GM21423 (cell line): ENCODE data around the gene FGG.
A peak's percentile ranks its signal among the peaks of the same experiment; 100 is the strongest.

Experiments
- ATAC-seq: cut with Tn5 transposase; IDR thresholded peaks from one replicate; pipeline ENCODE4 v1.9.1; 2021; ENCODE audit warnings: mild to moderate bottlenecking, moderate library complexity; ENCODE audit not compliant: unreplicated experiment

The FGG gene

GRCh38 chr4:154612472-154613414 is at the start of gene FGG:
TSS of gene FGG (minus strand) at chr4:154612656. CDS start at chr4:154612609, 47 bp downstream.
- ATAC-seq = no peak

- no peak for ATAC-seq
These were observed 47.6 kb upstream of the FGG start for GRCh38 chr4:154660052-154660451.

GRCh38 chr4:154658680-154659405 is 46.4 kb upstream of the FGG start:
- ATAC-seq = no peak

GRCh38 chr4:154643493-154643892 is 31.0 kb upstream of the FGG start:
- ATAC-seq = no peak

DNA sequence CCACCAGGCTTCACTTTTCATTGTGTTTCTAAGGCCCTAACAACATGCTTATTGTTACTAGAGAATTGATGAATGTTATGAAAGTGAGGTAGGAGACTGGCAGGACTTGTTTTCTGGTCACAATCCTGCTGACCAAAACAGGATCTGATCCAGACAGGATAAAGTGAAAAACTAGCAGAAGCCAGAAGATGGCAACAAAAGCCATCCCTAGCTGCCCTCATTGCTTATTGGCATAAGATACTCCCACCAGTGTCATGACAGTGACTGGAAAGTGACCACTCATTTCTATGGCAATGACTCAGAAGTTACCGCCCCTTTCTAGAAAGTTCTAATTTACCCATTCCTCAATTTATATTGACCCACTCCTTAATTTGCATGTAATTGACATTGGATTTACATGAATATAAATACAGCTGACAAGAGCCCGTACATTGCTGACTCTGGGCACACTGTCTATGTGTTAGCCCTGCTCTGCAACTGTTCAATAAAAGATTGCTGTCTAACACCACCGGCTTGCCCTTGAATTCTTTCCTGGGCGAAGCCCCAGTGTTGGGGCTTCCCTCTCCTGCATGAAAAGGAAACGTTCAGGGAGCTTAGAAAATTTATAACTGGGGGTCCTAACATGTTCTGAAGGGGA is 30.0 kb upstream of the FGG start:
- ATAC-seq = no peak

DNA sequence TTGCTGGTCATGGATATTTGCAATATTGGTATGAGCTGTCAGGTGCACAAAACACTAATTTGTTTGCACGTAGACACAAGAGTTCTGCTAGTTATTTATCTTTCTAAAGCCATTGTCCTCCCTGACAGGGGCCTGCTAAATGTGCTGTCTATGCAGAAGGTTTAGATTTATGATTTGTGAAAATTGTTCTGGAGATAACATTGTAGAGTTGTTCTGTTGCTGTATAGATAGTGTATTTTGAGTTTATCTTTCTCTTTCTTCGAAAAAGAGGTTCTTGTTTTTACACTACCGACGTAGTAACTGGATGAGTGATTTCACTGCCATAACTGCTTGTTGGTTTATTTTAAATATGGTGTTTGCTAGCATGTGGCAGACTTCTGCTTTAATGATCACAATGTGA is 28.5 kb upstream of the FGG start:
- ATAC-seq = no peak

DNA sequence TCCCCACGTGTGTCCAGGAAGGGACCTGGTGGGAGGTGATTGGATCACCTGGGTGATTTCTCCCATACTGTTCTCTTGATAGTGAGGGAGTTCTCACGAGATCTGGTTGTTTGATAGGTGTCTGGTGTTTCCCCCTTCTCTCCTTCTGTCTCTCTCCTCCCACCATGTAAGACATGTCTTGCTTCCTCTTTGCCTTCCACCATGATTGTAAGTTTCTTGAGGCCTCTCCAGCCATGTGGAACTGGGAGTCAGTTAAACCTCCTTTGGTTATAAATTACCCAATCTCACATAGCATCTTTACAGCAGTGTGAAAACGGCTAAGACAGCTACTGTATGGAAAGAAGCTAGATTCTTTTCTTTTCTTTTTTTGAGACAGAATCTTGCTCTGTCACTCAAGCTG is 21.6 kb upstream of the FGG start:
- ATAC-seq = peak; percentile 54

DNA sequence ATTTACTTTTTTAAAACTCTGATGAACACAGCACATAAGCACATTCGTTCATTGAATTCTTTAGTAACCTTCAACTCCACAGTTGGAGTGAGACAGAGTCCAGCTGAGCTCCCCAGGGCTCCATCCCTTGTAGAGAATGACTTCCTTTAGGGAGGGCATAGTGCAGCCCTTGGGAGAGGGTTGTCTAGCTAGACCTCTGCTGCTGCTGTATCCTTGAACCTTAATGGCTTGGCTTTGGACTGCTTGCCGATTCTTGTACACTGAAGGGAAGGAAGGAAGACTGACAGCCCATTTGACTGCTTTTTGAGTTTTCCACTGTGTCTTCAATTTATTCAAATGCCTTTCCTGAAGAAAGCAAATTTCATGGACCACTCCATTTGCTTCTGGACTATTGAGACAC is 19.4 kb upstream of the FGG start:
- ATAC-seq = no peak

DNA sequence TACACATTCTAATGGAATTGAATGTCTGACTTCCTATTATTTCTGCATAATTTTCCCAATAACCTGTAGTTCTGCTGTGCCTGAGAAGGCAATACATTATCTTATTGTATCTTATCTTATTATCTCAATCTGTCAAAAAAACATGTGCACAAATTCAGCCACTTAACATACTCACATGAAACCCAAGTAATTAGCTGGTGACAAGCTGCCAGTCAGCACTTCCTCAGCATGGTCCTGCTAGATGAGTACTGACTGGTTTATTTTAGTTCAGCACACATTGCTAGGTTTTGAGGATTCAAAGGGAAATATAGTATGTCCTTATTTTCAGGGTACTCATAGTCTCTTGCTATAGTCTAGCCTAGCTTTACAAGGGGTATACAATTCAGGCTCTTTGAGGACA is 17.9 kb upstream of the FGG start:
- no peak for ATAC-seq

- peak; percentile 98 for ATAC-seq
These were observed 14.5 kb upstream of the FGG start for GRCh38 chr4:154626793-154627484.

DNA sequence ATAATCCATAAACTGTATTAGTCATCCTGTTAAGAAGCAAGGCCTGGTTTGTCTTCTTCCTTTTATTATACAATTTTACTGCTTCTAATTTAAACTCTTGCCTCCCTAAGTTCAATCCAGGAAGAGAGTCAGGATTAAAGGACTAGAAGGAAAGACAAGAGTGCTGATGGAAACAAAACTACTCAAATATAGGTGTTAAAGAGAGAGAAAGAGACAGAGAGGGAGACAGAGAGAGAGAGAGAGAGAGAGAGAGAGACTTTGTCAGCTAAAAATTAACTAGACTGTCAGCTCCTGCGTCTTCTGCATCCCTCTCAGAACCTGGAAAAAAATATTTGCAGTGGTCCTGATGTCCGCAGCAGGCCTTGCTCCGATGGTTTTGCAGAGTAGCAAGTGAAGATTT is 13.5 kb upstream of the FGG start:
- ATAC-seq = no peak

DNA sequence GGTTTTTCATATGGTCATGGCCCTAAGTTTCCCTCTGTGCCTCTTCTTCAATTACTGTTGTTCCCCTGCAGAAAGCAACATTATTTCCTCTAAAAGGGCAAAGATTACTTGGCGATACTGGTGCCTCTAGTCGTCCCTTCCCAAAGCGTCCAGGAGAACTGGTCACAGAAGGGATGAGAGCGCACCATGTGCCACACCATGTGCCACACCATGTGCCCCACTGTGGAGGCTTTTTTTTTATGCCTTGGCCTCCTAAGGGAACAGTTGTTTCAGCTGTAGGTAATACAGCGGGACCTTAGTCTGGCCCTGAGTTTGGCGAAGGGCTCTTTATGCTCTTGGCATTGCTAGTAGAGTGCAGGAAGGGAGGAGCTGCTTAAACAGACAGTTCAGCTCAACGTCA is 11.5 kb upstream of the FGG start:
- no peak for ATAC-seq

DNA sequence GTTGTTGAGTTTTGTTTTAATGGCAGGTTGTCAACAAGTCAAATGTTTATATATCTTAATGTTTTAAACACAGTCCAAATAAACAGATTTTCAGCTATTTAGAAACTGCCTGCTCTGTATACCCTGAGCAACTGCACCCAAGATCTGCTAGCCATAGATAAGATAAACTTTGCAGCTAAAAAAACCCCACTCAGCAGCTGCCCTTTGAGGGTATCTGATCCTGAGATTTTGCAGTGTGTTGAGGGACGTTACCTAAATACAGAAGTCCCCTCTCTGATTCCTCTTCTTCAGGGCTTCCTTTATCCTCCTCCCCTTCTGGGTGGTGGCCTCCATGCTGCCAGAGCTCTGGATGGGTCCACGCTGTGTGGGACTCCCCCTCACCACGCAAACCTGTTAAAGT is 11.0 kb upstream of the FGG start:
- ATAC-seq = no peak

- peak; percentile 36 for ATAC-seq
These were observed 10.1 kb upstream of the FGG start for GRCh38 chr4:154622598-154622997.

DNA sequence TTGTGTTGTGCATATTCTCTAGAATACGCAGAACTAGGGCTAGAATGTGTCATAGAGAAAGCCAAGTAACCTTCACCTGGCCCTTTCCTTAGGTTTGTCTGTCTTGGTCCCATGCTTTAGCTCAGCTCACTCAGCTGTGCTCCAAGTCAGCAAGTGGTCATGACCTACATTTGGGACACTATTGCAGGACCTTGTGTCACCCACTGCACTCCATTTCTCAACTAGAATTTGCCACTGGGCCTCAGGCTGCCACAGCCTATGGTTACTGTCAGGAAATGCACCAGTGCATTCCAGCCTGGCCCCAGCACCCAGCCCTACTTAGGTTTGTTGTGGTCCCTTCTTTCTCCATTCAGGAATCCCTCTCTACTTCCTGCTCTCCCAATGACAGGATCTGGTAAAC is 7.7 kb upstream of the FGG start:
- no peak for ATAC-seq

DNA sequence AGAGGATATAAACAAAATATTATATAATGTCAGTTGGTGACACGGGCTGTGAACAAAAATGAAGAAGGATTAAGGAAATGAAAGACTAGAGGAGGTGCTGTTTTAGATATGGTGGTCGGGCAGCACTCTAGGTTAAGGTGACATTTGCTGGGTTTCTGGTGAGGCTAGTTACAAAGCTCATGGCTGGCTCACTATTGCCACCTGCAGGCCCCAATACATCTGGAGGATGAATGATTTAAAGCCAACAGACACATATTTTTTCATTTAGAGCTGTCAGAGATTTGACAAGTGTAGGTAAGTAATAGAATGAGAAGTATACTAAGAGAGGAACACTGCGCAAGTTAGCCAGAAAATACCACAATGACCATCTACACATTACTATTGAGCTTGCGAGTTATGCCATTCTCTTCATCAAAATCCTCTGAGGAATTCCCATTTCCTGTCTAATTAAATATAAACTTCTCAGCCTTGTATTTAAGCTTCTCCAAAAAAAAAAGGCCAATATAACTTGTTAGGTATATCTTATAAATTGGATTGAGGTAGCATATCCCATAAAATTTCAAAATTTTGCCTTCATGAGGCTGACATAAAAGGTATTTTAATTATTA is 6.4 kb upstream of the FGG start:
- ATAC-seq = peak; percentile 60

DNA sequence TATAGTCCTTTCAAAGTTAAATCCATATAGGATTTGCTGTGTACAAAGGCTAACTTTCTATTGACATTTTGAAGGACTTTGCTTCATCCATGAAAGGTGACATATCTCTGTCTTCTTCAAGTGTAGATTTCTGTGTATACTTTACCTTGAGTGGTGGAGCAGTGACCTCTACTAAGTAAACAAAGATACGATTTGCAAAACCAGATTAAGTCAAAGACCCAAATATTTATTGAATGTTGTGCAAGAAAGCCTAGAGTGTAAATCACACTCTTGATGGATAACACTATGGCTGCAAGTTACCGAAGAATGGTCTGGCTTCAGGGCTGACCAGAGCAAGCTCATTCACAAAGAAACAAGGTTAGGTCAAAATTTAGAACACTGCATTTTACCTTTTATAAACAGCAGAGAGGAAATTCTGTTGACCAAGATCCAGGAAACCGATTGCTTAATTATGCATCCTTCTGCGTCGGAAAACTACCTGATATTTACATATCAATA is 5.4 kb upstream of the FGG start:
- no peak for ATAC-seq

DNA sequence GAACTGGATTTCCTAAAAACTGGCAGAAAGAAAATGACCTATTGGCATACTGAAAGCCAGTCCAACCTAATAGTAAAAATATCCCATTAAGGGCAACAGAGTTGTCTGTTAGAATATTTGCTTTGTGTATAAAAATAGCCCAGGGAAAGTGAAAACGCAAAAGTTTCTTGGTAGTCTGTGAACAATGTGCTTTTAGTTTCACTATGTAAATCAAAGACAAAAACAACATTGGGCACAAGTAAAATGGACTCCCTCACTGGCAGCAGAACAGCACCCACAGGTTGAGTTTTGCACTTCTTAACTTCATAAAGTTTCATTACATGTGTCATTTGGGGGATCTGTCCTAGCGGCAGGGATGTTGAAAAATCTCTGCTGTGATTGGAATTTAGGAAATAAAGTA is 4.3 kb upstream of the FGG start:
- peak; percentile 96 for ATAC-seq

DNA sequence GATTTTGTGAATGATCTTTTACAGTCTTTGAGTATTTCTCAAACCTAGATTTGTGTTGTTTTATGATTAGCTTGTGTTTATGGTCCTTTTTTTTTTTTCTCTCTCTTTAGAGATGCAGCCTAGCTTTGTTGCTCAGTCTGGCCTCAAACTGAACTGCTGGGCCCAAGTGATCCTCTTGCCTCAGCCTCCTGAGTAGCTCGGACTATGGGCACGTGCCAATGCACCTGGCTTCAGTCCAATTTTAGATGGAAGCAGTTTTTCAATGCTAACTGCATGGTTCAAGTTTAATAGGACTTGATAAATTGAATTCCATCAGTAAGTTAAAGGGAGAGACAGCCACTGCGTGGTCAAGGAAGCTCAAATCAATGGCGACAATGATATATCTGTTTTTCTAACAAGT is 3.8 kb upstream of the FGG start:
- no peak for ATAC-seq

- ATAC-seq = no peak
These were observed 2.8 kb upstream of the FGG start for GRCh38 chr4:154615211-154615610.
